Measurements from ENCODE around the gene CCDC192.
"Not testable (repeated sequence)": the region's sequence is repeated elsewhere in the genome, so short reads cannot be mapped to it uniquely, and the experiment has no call there.

CCDC192 gene

GRCh38 chr5:127702926-127703561 lies at the start of gene CCDC192:
CCDC192 (plus strand) TSS chr5:127703391; CDS start chr5:127703446, 55 bp downstream.
- no peak for DNase-seq (ENCODE audit: low read depth)

- DNase-seq (ENCODE audit: low read depth) = no peak
Measured at GRCh38 chr5:127656825-127657224, 46.4 kb upstream of the CCDC192 start.

DNA sequence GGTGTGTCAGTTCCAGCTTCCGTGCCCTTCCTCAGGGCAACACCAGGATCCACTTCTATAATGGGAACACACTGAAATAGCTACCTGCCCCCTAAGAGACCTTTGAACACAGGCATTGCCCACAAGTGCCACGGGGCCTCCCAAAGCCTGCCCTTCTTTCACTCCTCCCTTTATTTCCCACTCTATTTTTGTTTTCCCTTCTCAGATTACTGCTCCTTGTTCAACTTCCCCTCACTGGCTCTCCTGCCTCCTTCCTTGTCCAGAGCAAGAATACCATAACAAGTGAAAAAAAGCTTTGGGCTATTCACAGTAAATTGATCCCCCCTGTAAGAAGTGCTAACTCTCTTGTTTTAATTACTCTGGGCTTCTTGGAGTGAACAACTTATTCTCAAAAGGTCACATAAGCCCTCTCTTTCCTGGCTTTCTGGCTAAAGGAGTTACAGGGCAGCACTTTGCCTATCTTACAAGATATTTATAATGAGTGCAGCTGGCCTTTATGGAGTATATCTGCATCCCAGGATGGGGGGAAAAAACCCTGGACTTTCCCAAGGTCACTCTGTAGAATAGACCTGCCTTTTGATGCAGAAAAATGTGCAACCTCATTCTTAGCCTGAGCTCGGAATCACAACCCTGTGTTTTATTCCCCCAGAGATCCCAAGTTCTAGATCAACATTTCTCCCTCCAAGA lies 43.0 kb upstream of the CCDC192 start:
- no peak for DNase-seq (ENCODE audit: low read depth)

DNA sequence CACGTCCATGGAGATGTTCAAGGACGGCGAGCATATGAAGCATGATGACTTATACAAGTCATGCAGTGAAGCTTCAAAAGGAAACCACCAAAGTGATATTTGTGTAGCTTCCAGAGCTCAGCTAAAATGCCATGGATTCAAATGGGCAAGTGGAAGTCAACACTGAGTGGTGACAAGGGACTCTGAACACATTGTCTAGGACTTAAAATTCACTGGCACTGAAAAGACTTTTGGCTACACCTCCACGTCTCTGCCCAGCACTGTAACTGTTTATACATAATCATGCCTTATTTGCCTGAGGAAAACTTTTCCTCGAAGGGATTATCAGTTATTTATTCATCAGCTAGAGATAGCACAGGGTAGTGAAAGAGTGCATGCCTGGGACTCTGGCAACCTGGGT lies 39.1 kb upstream of the CCDC192 start:
- DNase-seq (ENCODE audit: low read depth) = no peak

GRCh38 chr5:127665641-127666040 lies 37.5 kb upstream of the CCDC192 start:
- DNase-seq (ENCODE audit: low read depth) = no peak

- DNase-seq (ENCODE audit: low read depth) = no peak
Measured at GRCh38 chr5:127666043-127666716, 37.0 kb upstream of the CCDC192 start.

DNA sequence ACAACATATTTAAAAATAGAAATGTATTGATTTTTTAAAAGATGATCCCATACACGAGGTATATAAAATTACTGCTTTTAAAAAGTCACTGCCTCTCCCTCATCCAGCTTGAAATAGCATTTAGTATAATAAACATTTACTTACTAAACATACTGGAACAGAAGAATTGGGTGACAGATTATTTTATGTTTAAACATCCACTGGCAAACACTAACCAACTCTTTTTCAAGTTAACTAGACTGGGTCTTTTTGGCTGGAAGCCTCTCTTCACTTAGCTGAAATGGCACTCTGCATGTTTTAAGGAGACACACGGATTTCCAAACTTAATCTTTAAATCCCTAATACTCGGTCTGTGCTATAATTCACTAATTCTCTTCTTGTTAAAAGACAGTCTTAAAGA lies 35.3 kb upstream of the CCDC192 start:
- no peak for DNase-seq (ENCODE audit: low read depth)

- DNase-seq (ENCODE audit: low read depth) = no peak
Measured at GRCh38 chr5:127671218-127671617, 32.0 kb upstream of the CCDC192 start.

- DNase-seq (ENCODE audit: low read depth) = no peak
Measured at GRCh38 chr5:127673117-127673800, 29.9 kb upstream of the CCDC192 start.

- not testable (repeated sequence) for DNase-seq (ENCODE audit: low read depth)
Measured at GRCh38 chr5:127676951-127677350, 26.2 kb upstream of the CCDC192 start.

DNA sequence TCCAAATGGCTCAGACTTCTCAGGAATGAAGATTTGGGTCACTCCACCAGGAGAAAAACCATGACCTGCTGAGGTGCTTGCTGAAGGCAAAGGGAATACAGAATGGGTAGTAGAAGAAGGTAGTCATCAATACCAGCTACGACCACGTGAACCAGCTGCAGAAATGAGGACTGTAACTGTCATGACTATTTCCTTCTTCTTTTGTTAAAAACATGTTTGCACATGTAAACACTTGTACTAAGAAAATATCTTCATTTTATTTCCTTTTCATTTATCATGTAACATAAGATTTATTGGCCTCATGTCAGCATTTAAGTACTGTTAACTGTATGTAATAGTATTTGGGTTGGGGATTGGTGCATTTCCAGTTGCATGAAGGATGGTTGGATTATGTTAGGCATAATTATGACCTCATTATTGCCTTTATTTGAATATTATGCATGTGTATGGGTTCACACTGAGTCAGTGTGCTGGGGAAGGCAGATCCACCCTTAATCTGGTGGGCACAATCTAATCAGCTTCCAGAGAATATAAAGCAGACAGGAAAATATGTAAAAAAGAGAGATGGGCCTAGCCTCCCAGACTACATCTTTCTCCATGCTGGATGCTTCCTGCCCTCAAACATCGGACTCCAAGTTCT lies 23.4 kb upstream of the CCDC192 start:
- DNase-seq (ENCODE audit: low read depth) = not testable (repeated sequence)

DNA sequence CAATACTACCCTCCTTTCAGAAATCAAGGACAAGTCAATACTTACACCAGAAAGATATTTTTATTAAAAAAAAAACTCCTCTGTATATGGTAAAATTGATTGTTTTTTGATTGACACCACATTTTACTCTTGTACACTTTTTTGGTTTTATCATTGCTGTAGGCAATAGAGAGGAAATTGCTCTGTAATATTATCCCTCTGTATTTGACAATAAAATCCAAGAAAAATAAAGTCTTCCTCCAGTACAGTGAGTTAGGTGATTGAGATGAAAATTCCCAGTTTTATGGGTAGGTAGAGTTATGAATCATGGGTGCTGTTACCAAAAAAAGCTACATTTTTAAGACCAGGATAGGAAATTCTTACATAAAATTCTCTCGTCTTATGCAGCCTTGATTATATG lies 22.6 kb upstream of the CCDC192 start:
- DNase-seq (ENCODE audit: low read depth) = no peak

GRCh38 chr5:127683008-127683407 lies 20.2 kb upstream of the CCDC192 start:
- DNase-seq (ENCODE audit: low read depth) = no peak

DNA sequence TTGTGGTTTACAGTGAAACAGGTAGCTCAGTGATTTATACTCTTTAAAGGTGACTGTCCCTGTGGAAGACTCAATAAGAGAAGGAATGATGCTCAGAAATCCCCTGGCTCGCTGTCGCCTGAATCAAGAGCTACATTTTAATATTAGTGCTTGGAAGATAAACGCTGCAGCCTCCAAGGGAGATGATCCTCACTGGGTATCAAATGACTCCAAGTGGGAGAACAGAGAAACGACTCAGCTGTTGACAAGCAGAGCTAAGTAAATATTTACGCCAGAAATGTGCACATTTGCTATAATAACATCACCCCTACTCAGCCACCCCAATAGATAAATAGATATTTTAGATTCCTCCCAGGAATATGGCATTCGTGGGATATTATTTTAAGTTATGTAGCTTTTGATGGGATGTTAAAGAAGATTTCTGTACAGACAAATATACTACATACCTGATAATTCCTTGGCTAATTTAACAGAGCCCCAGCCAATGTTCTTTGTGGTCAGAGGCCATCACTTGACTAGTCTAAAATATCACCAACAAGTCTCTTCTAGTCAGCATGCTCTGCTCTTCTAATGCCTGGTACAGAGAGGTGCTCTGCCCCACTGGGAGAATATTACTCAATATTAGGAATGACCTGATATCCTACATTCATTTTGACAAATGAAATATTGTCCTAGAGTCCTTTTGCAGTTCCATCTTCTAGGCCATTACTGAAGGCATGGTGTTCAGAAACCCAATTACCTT lies 18.3 kb upstream of the CCDC192 start:
- DNase-seq (ENCODE audit: low read depth) = no peak

- DNase-seq (ENCODE audit: low read depth) = no peak
Measured at GRCh38 chr5:127685662-127686061, 17.5 kb upstream of the CCDC192 start.

DNA sequence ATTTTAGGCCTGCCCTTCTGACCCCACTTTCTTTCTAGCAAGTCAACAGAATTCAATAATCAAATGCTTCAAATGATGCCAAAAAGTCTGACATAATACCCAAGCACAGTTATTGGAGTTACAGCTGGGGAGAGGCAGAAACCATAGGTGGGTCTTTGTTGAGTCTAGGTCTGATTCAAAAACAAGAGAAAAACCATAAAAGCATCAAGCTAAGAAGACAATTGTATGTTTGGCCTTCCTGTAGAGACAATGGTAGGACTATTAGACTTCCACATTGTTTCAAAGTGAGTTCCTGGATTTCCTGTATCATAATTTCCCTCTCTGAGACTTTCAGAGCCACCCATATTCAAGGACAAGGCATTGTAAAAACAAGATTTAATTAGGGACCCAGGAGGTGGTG lies 16.8 kb upstream of the CCDC192 start:
- no peak for DNase-seq (ENCODE audit: low read depth)

DNA sequence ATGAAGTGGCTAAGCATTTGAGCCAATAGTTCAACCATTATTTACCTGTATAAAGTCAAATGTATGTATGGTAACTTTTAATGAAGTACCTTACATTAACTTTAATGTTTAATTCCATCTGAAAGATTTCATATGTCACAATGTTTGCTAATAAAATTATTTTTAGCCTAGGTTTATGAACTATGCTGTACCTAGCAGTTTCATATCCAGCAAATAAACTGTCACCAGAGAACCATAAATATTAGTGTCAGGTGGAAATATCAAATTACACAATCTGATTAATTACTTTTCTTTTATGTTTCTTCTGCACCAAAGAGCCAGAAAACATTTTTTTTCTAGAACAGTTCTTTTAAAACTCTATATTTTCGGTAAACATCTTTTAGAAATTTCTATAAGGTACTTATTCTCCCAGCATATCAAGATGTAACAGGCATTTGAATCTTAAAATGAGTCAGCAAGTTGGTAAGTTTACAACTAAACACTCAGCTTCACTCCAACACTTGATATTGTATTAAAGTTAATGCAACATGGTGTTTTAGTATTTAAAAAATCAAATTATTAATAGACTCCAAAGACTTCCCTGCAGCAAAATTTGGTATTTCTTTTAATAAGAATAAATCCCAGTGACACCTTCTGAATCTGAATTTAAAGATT lies 8.5 kb upstream of the CCDC192 start:
- no peak for DNase-seq (ENCODE audit: low read depth)

DNA sequence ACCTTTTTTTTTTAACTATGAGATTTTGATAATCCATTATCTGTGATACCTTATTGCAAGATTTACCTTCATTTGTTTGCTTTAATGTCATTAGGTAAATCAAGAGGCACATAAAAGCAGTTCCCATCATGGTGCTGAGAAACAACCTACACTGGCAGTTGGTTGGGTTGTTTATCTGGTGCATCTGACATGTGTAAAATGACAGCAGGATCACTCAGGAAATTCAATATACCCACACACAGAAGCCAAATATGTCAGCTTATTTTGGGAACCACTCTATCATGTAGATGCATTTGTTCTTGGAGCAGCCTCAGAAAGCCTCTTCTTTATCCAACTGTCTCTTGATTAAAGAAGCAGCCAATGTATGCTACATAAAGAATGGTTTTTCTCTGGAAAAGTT lies 7.8 kb upstream of the CCDC192 start:
- no peak for DNase-seq (ENCODE audit: low read depth)

DNA sequence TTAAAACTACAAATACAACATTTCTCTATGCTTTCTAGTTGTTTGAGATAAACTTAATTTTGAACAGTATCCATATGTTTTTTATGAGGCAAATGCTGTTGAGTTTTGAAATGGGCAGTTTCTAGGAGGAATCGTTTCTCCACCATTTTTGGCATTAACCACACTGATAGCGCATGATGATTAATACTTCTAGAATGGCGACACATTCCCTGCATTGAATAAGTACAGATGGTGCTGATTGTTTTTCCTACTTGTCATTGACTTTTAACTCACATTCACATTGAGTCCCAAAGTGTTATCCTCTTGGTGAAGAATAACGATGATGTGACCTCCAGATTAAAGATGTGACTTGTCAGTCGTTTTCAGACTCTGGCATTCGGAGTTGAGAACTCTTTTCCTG lies 6.5 kb upstream of the CCDC192 start:
- peak; percentile 76 for DNase-seq (ENCODE audit: low read depth)

DNA sequence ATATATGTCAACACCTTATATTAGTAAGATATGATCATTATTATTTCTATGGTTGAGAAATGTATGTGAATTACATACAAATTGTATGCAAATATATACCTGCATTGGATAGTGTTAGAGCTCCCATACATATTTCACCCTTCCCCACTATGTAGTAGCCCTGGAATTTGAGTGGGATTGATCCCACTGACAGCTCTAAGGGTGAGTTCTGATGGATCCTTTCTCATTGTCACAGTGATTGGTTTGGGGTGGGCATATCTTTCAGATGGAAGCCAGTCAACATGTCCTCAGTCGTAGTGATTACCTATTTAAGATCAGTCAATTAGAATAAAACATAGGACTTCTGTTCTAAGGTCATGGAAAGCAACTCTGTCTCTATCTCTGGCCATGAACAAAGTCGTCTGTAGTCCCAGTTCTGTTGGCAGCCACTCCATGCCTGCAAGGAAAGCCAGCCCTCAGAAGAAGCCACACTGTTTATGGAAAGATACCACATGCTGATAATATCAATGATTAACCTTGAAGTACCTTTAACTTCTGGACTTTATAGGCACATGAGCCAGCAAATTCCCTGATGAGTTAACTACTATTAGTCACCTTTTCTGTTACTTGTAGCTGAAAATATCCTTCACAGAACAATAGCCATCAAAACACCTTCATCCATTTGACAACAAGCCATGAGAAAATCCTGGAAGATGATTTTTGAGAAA lies 5.1 kb upstream of the CCDC192 start:
- DNase-seq (ENCODE audit: low read depth) = peak; percentile 57

Data from HS-5 (cell line).